ENCODE data around the gene DYNC1LI1.

- no peak for TF ChIP-seq POLR2AphosphoS5 (IDR thresholded peaks at IDR 0.05; ENCODE audit: low read depth, low read length)
- no peak for TF ChIP-seq TAF1 (IDR thresholded peaks at IDR 0.05; ENCODE audit: borderline replicate concordance, low read depth, low read length)
Observed at GRCh38 chr3:32498992-32499391, 71.7 kb downstream of the DYNC1LI1 start.

Data from GM12892 (cell line).